Neuron (in vitro differentiated cells): ENCODE results near the gene TNPO1.
A peak's percentile ranks its signal among the peaks of the same experiment; 100 is the strongest.
"Not testable (repeated sequence)": the region's sequence is repeated elsewhere in the genome, so short reads cannot be mapped to it uniquely, and the experiment has no call there.

ENCODE experiments used
- H2AFZ ChIP-seq: one replicate; pipeline ENCODE4 v1.6.1; 2013; ENCODE audit warnings: low read depth, mild to moderate bottlenecking, inconsistent platforms, low read length, moderate library complexity
- H3K27me3 ChIP-seq: one replicate; pipeline ENCODE4 v1.6.1; 2013; ENCODE audit warnings: low read length; ENCODE audit not compliant: insufficient read depth
- H3K36me3 ChIP-seq: one replicate; pipeline ENCODE4 v1.6.1; 2013; ENCODE audit warnings: low read length; ENCODE audit not compliant: insufficient read depth
- H3K4me1 ChIP-seq: one replicate; pipeline ENCODE4 v1.6.1; 2013; ENCODE audit warnings: low read length; ENCODE audit not compliant: insufficient read depth
- H3K4me3 ChIP-seq: 2 replicates; pipeline ENCODE4 v1.5.1; 2013; ENCODE audit warnings: mild to moderate bottlenecking, low read length, moderate library complexity
- H3K9me3 ChIP-seq: one replicate; pipeline ENCODE4 v1.6.1; 2013; ENCODE audit warnings: low read length

The TNPO1 gene

GRCh38 chr5:72932686-72933085 is 116.2 kb downstream of the TNPO1 start:
- H3K36me3 ChIP-seq, H3K27me3 ChIP-seq, H3K4me1 ChIP-seq, H2AFZ ChIP-seq, H3K4me3 ChIP-seq, H3K9me3 ChIP-seq: not testable (repeated sequence)

DNA sequence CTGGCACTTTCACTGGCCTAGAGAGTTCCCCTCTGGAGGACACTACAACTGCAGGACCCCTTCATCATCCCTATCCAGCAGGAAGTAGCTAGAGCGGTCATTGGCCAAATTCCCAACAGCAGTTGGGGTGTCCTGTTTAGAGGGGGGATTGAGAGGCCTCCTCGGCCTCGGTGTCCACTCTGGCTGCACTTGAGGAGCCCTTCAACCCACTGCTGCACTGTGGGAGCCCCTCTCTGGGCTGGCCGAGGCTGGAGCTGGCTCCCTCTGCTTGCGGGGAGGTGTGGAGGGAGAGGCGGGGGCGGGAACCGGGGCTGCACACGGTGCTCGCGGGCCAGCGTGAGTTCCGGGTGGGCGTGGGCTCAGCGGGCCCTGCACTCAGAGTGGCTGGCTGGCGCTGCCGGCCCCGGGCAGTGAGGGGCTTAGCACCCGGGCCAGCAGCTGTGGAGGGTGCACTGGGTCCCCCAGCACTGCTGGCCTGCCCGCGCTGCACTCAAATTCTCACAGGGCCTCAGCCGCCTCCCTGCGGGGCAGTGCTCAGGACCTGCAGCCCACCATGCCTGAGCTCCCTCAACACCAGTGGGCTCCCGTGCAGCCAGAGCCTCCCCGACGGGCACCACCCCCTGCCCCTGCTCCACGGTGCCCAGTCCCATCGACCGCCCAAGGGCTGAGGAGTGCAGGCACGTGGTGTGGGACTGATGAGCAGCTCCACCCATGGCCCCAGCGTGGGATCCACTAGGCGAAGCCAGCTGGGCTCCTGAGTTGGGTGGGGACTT is 118.7 kb downstream of the TNPO1 start:
- not testable (repeated sequence) for H3K27me3 ChIP-seq

DNA sequence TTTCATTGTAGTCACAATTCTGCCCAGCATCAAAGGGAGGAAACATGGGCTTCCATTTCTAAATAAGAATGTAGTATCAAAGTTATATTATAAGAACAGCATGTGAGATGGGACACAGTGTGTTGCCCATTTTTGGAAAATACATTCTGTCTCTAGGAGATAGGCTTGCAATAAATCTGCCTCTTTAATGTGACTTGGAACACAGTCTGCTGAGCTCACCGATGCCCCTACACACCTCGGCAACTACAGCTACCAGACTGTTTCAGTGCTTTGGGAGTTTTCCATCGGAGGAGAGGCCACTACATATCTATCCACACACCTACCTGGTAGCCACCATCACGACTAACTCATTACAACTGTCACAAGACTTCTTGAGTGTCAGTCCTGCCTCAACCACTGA is 120.4 kb downstream of the TNPO1 start:
- H3K4me3 ChIP-seq = no peak overlapping the region
- H3K9me3 ChIP-seq = no peaks in the 10 kb centered on the region
- no peaks in the 10 kb centered on the region for H3K27me3 ChIP-seq
- no peaks in the 10 kb centered on the region for H3K36me3 ChIP-seq
- H2AFZ ChIP-seq = no peak overlapping the region
- H3K4me1 ChIP-seq = no peaks in the 10 kb centered on the region

More for the DNA sequence above, 118.7 kb downstream of the TNPO1 start:
- not testable (repeated sequence) for H3K36me3 ChIP-seq, H3K4me1 ChIP-seq, H3K9me3 ChIP-seq, H3K4me3 ChIP-seq, H2AFZ ChIP-seq

DNA sequence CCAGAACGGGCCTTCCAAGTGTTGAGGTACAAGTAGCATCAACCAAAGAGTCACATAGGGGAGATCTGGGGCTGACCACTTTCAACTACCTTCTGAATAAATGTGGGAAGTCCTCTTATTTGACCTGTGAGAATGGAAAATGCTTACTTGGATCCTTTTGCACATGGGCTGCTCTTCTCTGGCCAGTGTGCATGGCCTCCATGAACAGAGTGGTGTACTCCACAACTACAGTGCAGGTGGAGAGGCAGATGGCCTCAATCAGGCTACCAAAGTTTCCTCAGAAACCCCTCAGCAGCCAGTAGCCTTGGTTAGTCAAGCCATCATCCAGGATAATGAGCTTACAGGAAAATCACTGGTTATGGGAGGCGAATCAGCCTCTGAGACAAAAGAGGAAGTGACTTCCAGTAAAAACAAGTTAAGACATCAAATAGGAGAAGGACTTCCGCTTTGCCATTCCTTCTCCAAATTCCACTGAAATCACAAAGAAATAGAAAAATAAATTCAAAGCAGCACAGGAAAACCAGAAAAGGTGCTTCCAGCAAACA is 121.1 kb downstream of the TNPO1 start:
- no peaks in the 10 kb centered on the region for H3K36me3 ChIP-seq
- no peaks in the 10 kb centered on the region for H3K9me3 ChIP-seq
- H2AFZ ChIP-seq = no peak overlapping the region
- no peak overlapping the region for H3K4me3 ChIP-seq
- H3K27me3 ChIP-seq = no peaks in the 10 kb centered on the region
- H3K4me1 ChIP-seq = no peaks in the 10 kb centered on the region

GRCh38 chr5:72938206-72938605 is 121.7 kb downstream of the TNPO1 start:
- no peaks in the 10 kb centered on the region for H3K27me3 ChIP-seq
- H3K9me3 ChIP-seq = no peaks in the 10 kb centered on the region
- no peak overlapping the region for H3K4me3 ChIP-seq
- no peak overlapping the region for H2AFZ ChIP-seq
- H3K4me1 ChIP-seq = no peaks in the 10 kb centered on the region
- no peaks in the 10 kb centered on the region for H3K36me3 ChIP-seq

GRCh38 chr5:72940082-72940481 is 123.6 kb downstream of the TNPO1 start:
- H2AFZ ChIP-seq = no peak overlapping the region
- H3K36me3 ChIP-seq = no peaks in the 10 kb centered on the region
- H3K4me1 ChIP-seq = no peaks in the 10 kb centered on the region
- H3K27me3 ChIP-seq = no peaks in the 10 kb centered on the region
- H3K9me3 ChIP-seq = no peaks in the 10 kb centered on the region
- H3K4me3 ChIP-seq = no peak overlapping the region

DNA sequence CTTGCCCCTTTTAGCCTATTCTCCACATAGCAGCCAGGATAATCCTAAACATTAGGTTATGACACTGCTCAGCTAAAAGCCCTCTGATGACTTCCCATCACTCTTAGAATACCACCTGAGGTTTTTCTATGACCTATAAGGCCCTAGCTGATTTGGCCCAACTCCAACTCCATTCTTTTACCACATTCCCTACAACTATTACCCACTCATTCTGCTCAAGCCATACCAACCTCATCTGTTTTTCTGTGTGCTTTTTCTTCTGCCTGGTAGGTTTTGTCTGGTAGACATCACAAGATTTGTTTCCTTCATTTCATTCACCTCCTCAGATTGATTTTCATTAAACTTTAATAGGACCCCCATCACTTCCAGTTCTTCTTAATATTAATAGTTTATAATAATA is 126.8 kb downstream of the TNPO1 start:
- no peak overlapping the region for H3K4me3 ChIP-seq

GRCh38 chr5:72947498-72947897 is 131.0 kb downstream of the TNPO1 start:
- no peaks in the 10 kb centered on the region for H3K9me3 ChIP-seq
- peaks cover 2% of the 10 kb centered on the region for H3K27me3 ChIP-seq
- no peak overlapping the region for H2AFZ ChIP-seq
- H3K36me3 ChIP-seq = no peaks in the 10 kb centered on the region
- no peaks in the 10 kb centered on the region for H3K4me1 ChIP-seq
- H3K4me3 ChIP-seq = no peak overlapping the region

More for the DNA sequence above, 126.8 kb downstream of the TNPO1 start:
- Histone ChIP-seq H3K4me1 (no peaks in the 10 kb centered on the region), H3K27me3 (no peaks in the 10 kb centered on the region), H3K36me3 (no peaks in the 10 kb centered on the region), H2AFZ (no peak overlapping the region), H3K9me3 (no peaks in the 10 kb centered on the region)

DNA sequence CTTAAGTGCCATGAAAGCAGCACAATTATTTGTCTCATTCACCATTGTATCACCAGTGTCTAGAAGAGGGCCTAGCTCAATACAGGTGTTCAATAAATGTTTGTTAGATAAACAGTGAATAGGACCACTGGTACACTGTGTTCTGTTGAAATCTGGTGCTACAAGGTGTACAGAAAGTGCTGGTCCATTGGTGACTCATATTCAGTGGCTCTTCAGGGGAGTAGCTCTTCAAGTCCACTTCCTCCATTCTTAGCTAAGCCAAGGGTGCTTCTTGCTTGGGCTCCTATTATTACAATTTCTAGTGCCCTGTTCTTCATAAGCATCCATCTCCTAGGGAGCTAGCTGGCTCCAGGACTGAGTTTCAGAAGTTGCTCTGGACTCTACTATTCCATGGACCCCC is 133.0 kb downstream of the TNPO1 start:
- H3K36me3 ChIP-seq = no peaks in the 10 kb centered on the region
- peaks cover 2% of the 10 kb centered on the region for H3K27me3 ChIP-seq
- H3K4me1 ChIP-seq = peaks cover 3% of the 10 kb centered on the region
- no peaks in the 10 kb centered on the region for H3K9me3 ChIP-seq
- no peak overlapping the region for H3K4me3 ChIP-seq
- no peak overlapping the region for H2AFZ ChIP-seq

DNA sequence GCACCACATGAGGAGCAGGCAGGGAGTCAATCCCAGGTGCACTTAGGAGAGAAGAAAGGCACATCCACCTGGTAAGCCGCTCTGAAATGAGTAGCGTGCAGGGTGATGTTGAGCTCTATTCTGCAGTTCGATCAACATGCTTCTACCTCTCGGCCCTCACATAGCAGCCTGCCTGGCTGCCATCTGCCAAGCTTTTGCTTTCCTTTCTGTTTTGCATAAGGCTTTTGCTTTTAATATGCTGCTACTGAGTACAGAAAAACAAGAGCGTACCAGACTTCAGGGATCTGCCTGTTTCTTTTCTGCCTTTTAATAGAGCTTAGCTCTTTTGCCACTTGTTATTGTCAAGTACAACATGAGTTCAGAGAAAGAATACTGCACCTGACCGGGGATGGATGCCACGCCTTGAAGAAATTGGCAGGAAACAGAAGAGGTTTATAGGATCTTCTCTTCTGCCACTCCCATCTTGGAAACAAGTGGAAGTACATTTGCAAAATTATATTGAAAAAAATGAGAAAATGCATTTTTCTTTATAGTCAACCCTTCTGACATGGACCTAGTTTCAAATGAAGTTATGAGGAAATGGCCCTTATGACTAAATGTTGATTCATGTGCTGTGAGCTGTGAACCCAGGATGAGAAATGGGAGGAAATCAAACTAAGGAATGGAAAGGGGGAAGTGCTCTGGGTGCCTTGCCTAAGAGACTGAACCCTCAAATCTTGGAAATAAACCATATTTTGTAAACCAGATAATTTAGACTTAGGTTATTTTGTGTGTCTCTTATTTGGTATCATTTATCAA is 135.4 kb downstream of the TNPO1 start:
- H3K9me3 ChIP-seq = no peaks in the 10 kb centered on the region
- peaks cover 2% of the 10 kb centered on the region for H3K27me3 ChIP-seq
- H2AFZ ChIP-seq = no peak overlapping the region
- peaks cover 12% of the 10 kb centered on the region for H3K4me1 ChIP-seq
- H3K36me3 ChIP-seq = no peaks in the 10 kb centered on the region
- no peak overlapping the region for H3K4me3 ChIP-seq

DNA sequence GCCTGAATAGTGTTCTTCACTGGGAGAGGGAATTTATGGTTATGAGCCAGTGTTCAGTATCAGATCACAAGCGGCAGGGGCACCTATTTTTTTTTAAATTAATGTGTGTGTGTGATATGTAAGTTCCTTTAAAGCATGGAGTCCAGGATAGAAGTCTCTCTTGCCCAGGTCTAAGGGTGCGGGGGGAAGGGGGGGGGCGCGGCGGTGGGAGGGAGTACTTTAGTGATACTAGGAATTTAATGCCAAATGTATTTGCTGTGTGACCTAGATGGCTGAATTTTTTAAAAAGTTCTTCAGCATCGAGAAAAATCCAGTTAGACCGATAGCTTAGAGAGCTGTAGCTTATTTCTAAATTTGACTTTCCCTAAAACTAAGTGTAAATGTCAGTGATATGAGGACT is 137.9 kb downstream of the TNPO1 start:
- H3K9me3 ChIP-seq = no peaks in the 10 kb centered on the region
- no peaks in the 10 kb centered on the region for H3K27me3 ChIP-seq
- no peaks in the 10 kb centered on the region for H3K36me3 ChIP-seq
- no peak overlapping the region for H2AFZ ChIP-seq
- peaks cover 14% of the 10 kb centered on the region for H3K4me1 ChIP-seq
- no peak overlapping the region for H3K4me3 ChIP-seq

- H3K36me3 ChIP-seq = no peaks in the 10 kb centered on the region
- H3K4me3 ChIP-seq = peak overlapping the region; percentile 97
- H2AFZ ChIP-seq = peak overlapping the region; percentile 78
- H3K4me1 ChIP-seq = peaks cover 14% of the 10 kb centered on the region
- no peaks in the 10 kb centered on the region for H3K27me3 ChIP-seq
- no peaks in the 10 kb centered on the region for H3K9me3 ChIP-seq
These were observed 138.8 kb downstream of the TNPO1 start for GRCh38 chr5:72955143-72955767.

DNA sequence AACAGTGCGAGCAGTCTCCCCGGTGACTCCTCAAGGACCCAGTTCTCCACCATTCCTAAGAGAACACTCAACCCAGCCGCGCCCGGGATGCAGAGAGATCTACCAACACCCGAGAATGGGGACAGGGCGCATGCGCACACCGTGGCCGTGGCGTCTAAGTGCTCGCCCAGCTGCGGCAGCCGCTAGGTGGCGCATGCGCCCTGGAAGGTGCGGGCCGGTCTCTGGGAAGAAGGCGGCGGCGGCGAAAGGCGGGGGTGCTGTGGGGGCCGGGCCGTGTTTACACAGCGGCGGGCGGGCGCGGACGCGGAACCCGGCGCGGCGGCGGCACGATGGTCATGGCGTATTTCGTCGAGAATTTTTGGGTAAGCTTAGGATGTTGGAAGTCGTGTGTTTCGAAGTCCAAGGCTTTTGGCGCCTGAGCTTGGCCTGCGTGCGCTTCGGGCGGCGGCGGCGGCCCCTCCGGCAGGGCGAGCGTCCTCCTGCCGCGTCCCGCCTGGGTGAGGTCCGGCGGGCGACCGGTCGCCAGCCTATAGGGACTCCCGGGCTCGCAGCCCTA is 139.4 kb downstream of the TNPO1 start, which contains the start of gene FCHO2:
Gene FCHO2, plus strand, starts transcription at position 274 of the 556 bp plus-strand sequence. Its CDS starts 56 bp downstream, at position 330.
- H3K36me3 ChIP-seq = no peaks in the 10 kb centered on the region
- no peaks in the 10 kb centered on the region for H3K9me3 ChIP-seq
- peak within 1 kb of the TSS; percentile 97 for H3K4me3 ChIP-seq
- H3K27me3 ChIP-seq = no peaks in the 10 kb centered on the region
- peaks cover 14% of the 10 kb centered on the region for H3K4me1 ChIP-seq
- peak within 1 kb of the TSS; percentile 78 for H2AFZ ChIP-seq
